H1 (cell line): Measurements from ENCODE around the gene ANKRD6. TPM values are rescaled to one million over a fixed set of nuclear protein-coding genes. Genes with fewer than 3 reads are reported as not detected.

Source experiments
- CTCF ChIA-PET: fragments of 300-600 bp; sonication (Branson Sonifier 250); formaldehyde crosslinking; loops from one replicate; lab custom pipeline; 2021; ENCODE audit not compliant: partially characterized antibody; lab: Charles Lee
- POLR2A ChIA-PET: fragments of 300-600 bp; sonication (Branson Sonifier 250); formaldehyde crosslinking; loops from one replicate; lab custom pipeline; 2021; ENCODE audit warnings: inconsistent platforms; ENCODE audit not compliant: partially characterized antibody; lab: Charles Lee
- DNase-seq, 2 experiments: peaks; one replicate each; pipeline versions ENCODE4 v3.0.0 to v3.0.0-alpha.2; 2010 to 2022; ENCODE audit warnings: low spot score in 2 of 2, low read depth in 1 of 2, mixed read lengths in 1 of 2
- FAIRE-seq: peaks from 2 replicates; lab custom pipeline; 2011; peaks lifted over from hg19 to GRCh38; lab: Jason Lieb, UNC
- H2AFZ ChIP-seq: 2 replicates; pipeline ENCODE4 v1.8.1; 2012; ENCODE audit warnings: low read length, inconsistent platforms
- H2AK5ac ChIP-seq: 2 replicates; pipeline ENCODE4 v1.6.1; 2013; ENCODE audit warnings: low read depth, low read length
- H2BK120ac ChIP-seq: replicated peaks from 2 replicates; pipeline ENCODE3; 2013; ENCODE audit warnings: low read depth, low read length, inconsistent platforms
- H2BK12ac ChIP-seq: 2 replicates; pipeline ENCODE4 v1.6.1; 2013; ENCODE audit warnings: low read depth, low read length
- H2BK15ac ChIP-seq: 2 replicates; pipeline ENCODE4 v1.6.1; 2013; ENCODE audit warnings: low read length
- H2BK20ac ChIP-seq: 2 replicates; pipeline ENCODE4 v1.6.1; 2013; ENCODE audit warnings: low read length
- H2BK5ac ChIP-seq: 2 replicates; pipeline ENCODE4 v1.6.1; 2013; ENCODE audit warnings: low read depth, low read length
- H3K14ac ChIP-seq: 2 replicates; pipeline ENCODE4 v1.6.1; 2013; ENCODE audit warnings: inconsistent platforms; ENCODE audit not compliant: insufficient read length
- H3K18ac ChIP-seq: 2 replicates; pipeline ENCODE4 v1.6.1; 2013; ENCODE audit warnings: low read length; ENCODE audit errors: extremely low read depth
- H3K23ac ChIP-seq: 2 replicates; pipeline ENCODE4 v1.6.1; 2013; ENCODE audit warnings: inconsistent platforms; ENCODE audit not compliant: insufficient read length
- H3K23me2 ChIP-seq: 2 replicates; pipeline ENCODE4 v1.6.1; 2013; ENCODE audit warnings: low read depth, low read length
- H3K27ac ChIP-seq: 2 replicates; pipeline ENCODE4 v1.6.1; 2011; ENCODE audit warnings: low read depth, low read length, inconsistent platforms
- H3K27me3 ChIP-seq, 4 experiments: replicated peaks in 1 of 4; 1 replicate in 1 of 4; 2 replicates in 3 of 4; pipeline versions ENCODE4 v1.6.1 to v1.8.1; 2011 to 2013; ENCODE audit warnings: low read length in 3 of 4, mild to moderate bottlenecking in 3 of 4, inconsistent platforms in 2 of 4, mixed read lengths in 2 of 4, moderate library complexity in 1 of 4; ENCODE audit not compliant: control insufficient read depth in 3 of 4, insufficient read depth in 3 of 4; ENCODE audit errors: extremely low read depth in 1 of 4
- H3K36me3 ChIP-seq, 4 experiments: 2 replicates each; pipeline versions ENCODE4 v1.6.1 to v1.8.1; 2011 to 2013; ENCODE audit warnings: mild to moderate bottlenecking in 4 of 4, low read length in 3 of 4, moderate library complexity in 2 of 4, control low read depth in 1 of 4, inconsistent platforms in 1 of 4; ENCODE audit not compliant: insufficient read depth in 4 of 4, control insufficient read depth in 2 of 4
- H3K4ac ChIP-seq: replicated peaks from 2 replicates; pipeline ENCODE3; 2013; ENCODE audit warnings: low read length, low read depth, mixed read lengths, inconsistent platforms; ENCODE audit not compliant: insufficient read length
- H3K4me1 ChIP-seq, 4 experiments: replicated peaks in 1 of 4; 1 replicate in 1 of 4; 2 replicates in 3 of 4; pipeline versions ENCODE4 v1.6.1 to v1.8.1; 2011 to 2013; ENCODE audit warnings: low read length in 3 of 4, inconsistent platforms in 2 of 4, mixed read lengths in 1 of 4; ENCODE audit not compliant: insufficient read depth in 4 of 4, control insufficient read depth in 3 of 4
- H3K4me2 ChIP-seq, 2 experiments: 2 replicates each; pipeline versions ENCODE4 v1.6.1 to v1.8.1; 2011 to 2013; ENCODE audit warnings: low read depth in 2 of 2, low read length in 2 of 2, control low read depth in 1 of 2, inconsistent platforms in 1 of 2, mild to moderate bottlenecking in 1 of 2; ENCODE audit not compliant: insufficient read depth in 1 of 2
- H3K4me3 ChIP-seq, 4 experiments: fragments of 200-600, 300-600 bp in 1 of 4; sonication (generic), shearing (Covaris generic), sonication (Bioruptor Twin) in 1 of 4; 2 replicates each; pipeline versions ENCODE4 v1.5.1 to v1.8.1; 2011 to 2016; ENCODE audit warnings: low read length in 4 of 4, low read depth in 3 of 4, control low read depth in 2 of 4, inconsistent platforms in 2 of 4, mild to moderate bottlenecking in 2 of 4, mixed read lengths in 1 of 4, moderate library complexity in 1 of 4; ENCODE audit not compliant: insufficient read depth in 2 of 4; ENCODE audit errors: extremely low read depth in 1 of 4
- H3K56ac ChIP-seq: replicated peaks from 2 replicates; pipeline ENCODE3; 2013; ENCODE audit warnings: low read depth, mild to moderate bottlenecking, mixed read lengths, low read length, inconsistent platforms; ENCODE audit not compliant: insufficient read length
- H3K79me1 ChIP-seq: 2 replicates; pipeline ENCODE4 v1.6.1; 2013; ENCODE audit warnings: low read depth, low read length, control low read depth
- H3K79me2 ChIP-seq, 2 experiments: 2 replicates each; pipeline versions ENCODE4 v1.6.1 to v1.8.1; 2012 to 2013; ENCODE audit warnings: low read length in 2 of 2, mild to moderate bottlenecking in 2 of 2, inconsistent platforms in 1 of 2; ENCODE audit not compliant: insufficient read depth in 2 of 2, control insufficient read depth in 1 of 2
- H3K9ac ChIP-seq, 4 experiments: replicated peaks in 1 of 4; 1 replicate in 1 of 4; 2 replicates in 3 of 4; pipeline versions ENCODE4 v1.6.1 to v1.8.1; 2011 to 2013; ENCODE audit warnings: low read depth in 3 of 4, low read length in 3 of 4, control low read depth in 2 of 4, mild to moderate bottlenecking in 2 of 4, moderate library complexity in 2 of 4, inconsistent platforms in 1 of 4; ENCODE audit errors: extremely low read depth in 1 of 4
- H3K9me3 ChIP-seq, 2 experiments: 2 replicates each; pipeline versions ENCODE4 v1.6.1 to v1.8.1; 2012 to 2013; ENCODE audit warnings: mild to moderate bottlenecking in 2 of 2, moderate library complexity in 2 of 2, control low read depth in 1 of 2, inconsistent platforms in 1 of 2, low read depth in 1 of 2, low read length in 1 of 2, mixed read lengths in 1 of 2; ENCODE audit not compliant: insufficient read depth in 2 of 2
- H4K20me1 ChIP-seq, 2 experiments: replicated peaks in 1 of 2; 2 replicates each; pipeline versions ENCODE3 to v1.8.1; 2011 to 2013; ENCODE audit warnings: inconsistent platforms in 2 of 2, low read length in 2 of 2, mild to moderate bottlenecking in 1 of 2; ENCODE audit not compliant: insufficient read depth in 2 of 2, control insufficient read depth in 1 of 2
- H4K5ac ChIP-seq: 2 replicates; pipeline ENCODE4 v1.6.1; 2013; ENCODE audit warnings: low read length, low read depth, mixed read lengths, inconsistent platforms; ENCODE audit not compliant: insufficient read length
- H4K8ac ChIP-seq: 2 replicates; pipeline ENCODE4 v1.8.0; 2013; ENCODE audit warnings: mild to moderate bottlenecking, moderate library complexity, low read length, inconsistent platforms; ENCODE audit not compliant: insufficient read depth; ENCODE audit errors: extremely low read depth
- H4K91ac ChIP-seq: replicated peaks from 2 replicates; pipeline ENCODE3; 2013; ENCODE audit warnings: low read length, mixed read lengths, inconsistent platforms; ENCODE audit not compliant: insufficient read length
- CEBPB ChIP-seq: IDR thresholded peaks from 2 replicates; pipeline ENCODE4 v1.6.1; 2012; ENCODE audit warnings: low read depth, low read length
- CTCF ChIP-seq, 3 experiments: IDR thresholded peaks; 1 replicate in 2 of 3; 2 replicates in 1 of 3; pipeline versions ENCODE4 v1.5.1 to v1.6.1; 2011; ENCODE audit warnings: low read length in 3 of 3, mild to moderate bottlenecking in 3 of 3, inconsistent platforms in 2 of 3, low read depth in 1 of 3, moderate library complexity in 1 of 3; ENCODE audit not compliant: insufficient read depth in 1 of 3; ENCODE audit errors: control extremely low read depth in 1 of 3
- EZH2 ChIP-seq: fragments of 200-600 bp; sonication (generic); IDR thresholded peaks from 2 replicates; pipeline ENCODE4 v1.7.1; 2012; ENCODE audit warnings: low read depth, mild to moderate bottlenecking, moderate library complexity, low read length, inconsistent platforms; ENCODE audit not compliant: severe bottlenecking
- GABPA ChIP-seq: IDR thresholded peaks from 2 replicates; pipeline ENCODE4 v1.6.1; 2011; ENCODE audit warnings: mild to moderate bottlenecking, low read length, moderate library complexity, borderline replicate concordance; ENCODE audit not compliant: insufficient read depth
- RAD21 ChIP-seq, 2 experiments: IDR thresholded peaks in 1 of 2; conservative IDR thresholded peaks in 1 of 2; 2 replicates each; pipeline ENCODE4 v1.6.1; 2011; ENCODE audit warnings: low read depth in 2 of 2, low read length in 2 of 2, improper control_type of control experiment in 1 of 2, inconsistent platforms in 1 of 2, mild to moderate bottlenecking in 1 of 2, moderate library complexity in 1 of 2
- SRF ChIP-seq: IDR thresholded peaks from 2 replicates; pipeline ENCODE4 v1.6.1; 2011; ENCODE audit warnings: mild to moderate bottlenecking, low read depth, low read length, moderate library complexity
- WGBS, 2 experiments: shearing (Covaris generic) in 1 of 2; methylation state at CpG; one replicate each; pipeline versions ENCODE4 v1.1.6 to v1.1.7; 2013 to 2015; ENCODE audit warnings: low lambda C conversion rate in 2 of 2, mixed read lengths in 2 of 2, inconsistent platforms in 1 of 2, low coverage in 1 of 2, missing lambda C conversion rate in 1 of 2; ENCODE audit not compliant: insufficient replicate concordance in 2 of 2, insufficient coverage in 1 of 2, insufficient read length in 1 of 2; ENCODE audit errors: extremely low coverage in 1 of 2, missing lambda C conversion rate in 1 of 2; 5-methylcytosine and 5-hydroxymethylcytosine counted together
- polyA plus RNA-seq, 7 experiments: library from polyadenylated mRNA; depleted of rRNA in 3 of 7; stranded (reverse) in 5 of 7; unstranded in 2 of 7; fragments of >200 nt in 5 of 7; fragments of 200-250 nt in 2 of 7; gene quantifications; 1 replicate in 5 of 7; 2 replicates in 1 of 7; 4 replicates in 1 of 7; pipeline versions ENCODE4 v1.2.1 to v1.2.3, GENCODE V29; 2011 to 2013; ENCODE audit warnings: missing spikeins in 2 of 7, mixed read lengths in 2 of 7
- total RNA-seq: library from RNA; stranded (reverse); fragmentation: NEBNext Ultra II Directional; extraction: Animal tissue kit (Norgen Biotek cat#: 25700); gene quantifications from 2 replicates; pipeline ENCODE4 v1.2.1, GENCODE V29; 2021

ANKRD6 gene
- total and polyA plus RNA-seq, 2 of the 8 experiments (the other 6 are each of a cell fraction or from before 2014, with no cell fraction given): 5.9 to 12.8 TPM

GRCh38 chr6:89452281-89452680, 19.3 kb downstream of the ANKRD6 start:
- H2BK5ac ChIP-seq: no peak overlapping the region
- ChIA-PET CTCF (interaction anchor here (0.6 to 3.0 kb wide), 6 partner anchors 14 to 1667 kb away, joined by 3 to 6 read pairs (median 4); no protein-coding TSS in a partner anchor), POLR2A (interaction anchor here (0.7 kb wide), 1 partner anchor 160 kb away, joined by 3 read pairs; no protein-coding TSS in a partner anchor)
- H2BK12ac ChIP-seq: no peak overlapping the region
- no peak overlapping the region for H3K18ac ChIP-seq
- H3K14ac ChIP-seq: no peak overlapping the region
- no peak overlapping the region for H2AK5ac ChIP-seq
- no peak overlapping the region for H2BK20ac ChIP-seq
- no peak overlapping the region for H2AFZ ChIP-seq
- no peak overlapping the region for H4K5ac ChIP-seq
- TF ChIP-seq RAD21 (IDR thresholded peaks at IDR 0.05 in 1 of 2, conservative IDR thresholded peaks at IDR 0.05 in 1 of 2; ENCODE audit: low read depth in 2 of 2, low read length in 2 of 2) (no peak), CTCF (IDR thresholded peaks at IDR 0.05; ENCODE audit: control extremely low read depth in 1 of 3, insufficient read depth in 1 of 3, low read depth in 1 of 3, low read length in 3 of 3) (no peak), CEBPB (no peak), GABPA (no peak), EZH2 (no peak), SRF (no peak)
- 88% methylated on average over 1 of the region's 1 CpG; no CpG with 5 or more reads in 1 of the 2 experiments for WGBS, 2 experiments
- no peaks in the 10 kb centered on the region for H3K9me3 ChIP-seq
- no peak overlapping the region for H3K56ac ChIP-seq
- H3K23me2 ChIP-seq: no peaks in the 10 kb centered on the region
- no peak overlapping the region for H2BK120ac ChIP-seq
- no peak overlapping the region for H4K91ac ChIP-seq
- no peak overlapping the region for H3K27ac ChIP-seq
- no peaks in the 10 kb centered on the region for H3K4me1 ChIP-seq
- no peak overlapping the region for H3K4ac ChIP-seq
- H3K27me3 ChIP-seq: no peaks in the 10 kb centered on the region
- no peak overlapping the region for H3K4me2 ChIP-seq
- no peak overlapping the region for H4K8ac ChIP-seq
- H3K9ac ChIP-seq: no peak overlapping the region
- H2BK15ac ChIP-seq: no peak overlapping the region
- H3K79me1 ChIP-seq: no peaks in the 10 kb centered on the region
- no peaks in the 10 kb centered on the region for H4K20me1 ChIP-seq
- H3K36me3 ChIP-seq: no peaks in the 10 kb centered on the region
- DNase-seq: no peak
- no peaks in the 10 kb centered on the region for H3K79me2 ChIP-seq
- no peak overlapping the region for H3K23ac ChIP-seq
- no peak overlapping the region for H3K4me3 ChIP-seq
- no peak for FAIRE-seq
